H1 (cell line): ENCODE results near the gene BRD2. TPM values are rescaled to one million over a fixed set of nuclear protein-coding genes. Genes with fewer than 3 reads are reported as not detected.

Source experiments
- CTCF ChIA-PET: fragments of 300-600 bp; sonication (Branson Sonifier 250); formaldehyde crosslinking; loops from one replicate; lab custom pipeline; 2021; ENCODE audit not compliant: partially characterized antibody; lab: Charles Lee
- POLR2A ChIA-PET: fragments of 300-600 bp; sonication (Branson Sonifier 250); formaldehyde crosslinking; loops from one replicate; lab custom pipeline; 2021; ENCODE audit warnings: inconsistent platforms; ENCODE audit not compliant: partially characterized antibody; lab: Charles Lee
- DNase-seq, 2 experiments: peaks; one replicate each; pipeline versions ENCODE4 v3.0.0 to v3.0.0-alpha.2; 2010 to 2022; ENCODE audit warnings: low spot score in 2 of 2, low read depth in 1 of 2, mixed read lengths in 1 of 2
- FAIRE-seq: peaks from 2 replicates; lab custom pipeline; 2011; peaks lifted over from hg19 to GRCh38; lab: Jason Lieb, UNC
- H2AFZ ChIP-seq: 2 replicates; pipeline ENCODE4 v1.8.1; 2012; ENCODE audit warnings: low read length, inconsistent platforms
- H2AK5ac ChIP-seq: 2 replicates; pipeline ENCODE4 v1.6.1; 2013; ENCODE audit warnings: low read depth, low read length
- H2BK120ac ChIP-seq: replicated peaks from 2 replicates; pipeline ENCODE3; 2013; ENCODE audit warnings: low read depth, low read length, inconsistent platforms
- H2BK12ac ChIP-seq: 2 replicates; pipeline ENCODE4 v1.6.1; 2013; ENCODE audit warnings: low read depth, low read length
- H2BK15ac ChIP-seq: 2 replicates; pipeline ENCODE4 v1.6.1; 2013; ENCODE audit warnings: low read length
- H2BK20ac ChIP-seq: 2 replicates; pipeline ENCODE4 v1.6.1; 2013; ENCODE audit warnings: low read length
- H2BK5ac ChIP-seq: 2 replicates; pipeline ENCODE4 v1.6.1; 2013; ENCODE audit warnings: low read depth, low read length
- H3K14ac ChIP-seq: 2 replicates; pipeline ENCODE4 v1.6.1; 2013; ENCODE audit warnings: inconsistent platforms; ENCODE audit not compliant: insufficient read length
- H3K18ac ChIP-seq: 2 replicates; pipeline ENCODE4 v1.6.1; 2013; ENCODE audit warnings: low read length; ENCODE audit errors: extremely low read depth
- H3K23ac ChIP-seq: 2 replicates; pipeline ENCODE4 v1.6.1; 2013; ENCODE audit warnings: inconsistent platforms; ENCODE audit not compliant: insufficient read length
- H3K23me2 ChIP-seq: 2 replicates; pipeline ENCODE4 v1.6.1; 2013; ENCODE audit warnings: low read depth, low read length
- H3K27ac ChIP-seq: 2 replicates; pipeline ENCODE4 v1.6.1; 2011; ENCODE audit warnings: low read depth, low read length, inconsistent platforms
- H3K27me3 ChIP-seq, 4 experiments: replicated peaks in 1 of 4; 1 replicate in 1 of 4; 2 replicates in 3 of 4; pipeline versions ENCODE4 v1.6.1 to v1.8.1; 2011 to 2013; ENCODE audit warnings: low read length in 3 of 4, mild to moderate bottlenecking in 3 of 4, inconsistent platforms in 2 of 4, mixed read lengths in 2 of 4, moderate library complexity in 1 of 4; ENCODE audit not compliant: control insufficient read depth in 3 of 4, insufficient read depth in 3 of 4; ENCODE audit errors: extremely low read depth in 1 of 4
- H3K36me3 ChIP-seq, 4 experiments: 2 replicates each; pipeline versions ENCODE4 v1.6.1 to v1.8.1; 2011 to 2013; ENCODE audit warnings: mild to moderate bottlenecking in 4 of 4, low read length in 3 of 4, moderate library complexity in 2 of 4, control low read depth in 1 of 4, inconsistent platforms in 1 of 4; ENCODE audit not compliant: insufficient read depth in 4 of 4, control insufficient read depth in 2 of 4
- H3K4ac ChIP-seq: replicated peaks from 2 replicates; pipeline ENCODE3; 2013; ENCODE audit warnings: low read length, low read depth, mixed read lengths, inconsistent platforms; ENCODE audit not compliant: insufficient read length
- H3K4me1 ChIP-seq, 4 experiments: replicated peaks in 1 of 4; 1 replicate in 1 of 4; 2 replicates in 3 of 4; pipeline versions ENCODE4 v1.6.1 to v1.8.1; 2011 to 2013; ENCODE audit warnings: low read length in 3 of 4, inconsistent platforms in 2 of 4, mixed read lengths in 1 of 4; ENCODE audit not compliant: insufficient read depth in 4 of 4, control insufficient read depth in 3 of 4
- H3K4me2 ChIP-seq, 2 experiments: 2 replicates each; pipeline versions ENCODE4 v1.6.1 to v1.8.1; 2011 to 2013; ENCODE audit warnings: low read depth in 2 of 2, low read length in 2 of 2, control low read depth in 1 of 2, inconsistent platforms in 1 of 2, mild to moderate bottlenecking in 1 of 2; ENCODE audit not compliant: insufficient read depth in 1 of 2
- H3K4me3 ChIP-seq, 4 experiments: fragments of 200-600, 300-600 bp in 1 of 4; sonication (generic), shearing (Covaris generic), sonication (Bioruptor Twin) in 1 of 4; 2 replicates each; pipeline versions ENCODE4 v1.5.1 to v1.8.1; 2011 to 2016; ENCODE audit warnings: low read length in 4 of 4, low read depth in 3 of 4, control low read depth in 2 of 4, inconsistent platforms in 2 of 4, mild to moderate bottlenecking in 2 of 4, mixed read lengths in 1 of 4, moderate library complexity in 1 of 4; ENCODE audit not compliant: insufficient read depth in 2 of 4; ENCODE audit errors: extremely low read depth in 1 of 4
- H3K56ac ChIP-seq: replicated peaks from 2 replicates; pipeline ENCODE3; 2013; ENCODE audit warnings: low read depth, mild to moderate bottlenecking, mixed read lengths, low read length, inconsistent platforms; ENCODE audit not compliant: insufficient read length
- H3K79me1 ChIP-seq: 2 replicates; pipeline ENCODE4 v1.6.1; 2013; ENCODE audit warnings: low read depth, low read length, control low read depth
- H3K79me2 ChIP-seq, 2 experiments: 2 replicates each; pipeline versions ENCODE4 v1.6.1 to v1.8.1; 2012 to 2013; ENCODE audit warnings: low read length in 2 of 2, mild to moderate bottlenecking in 2 of 2, inconsistent platforms in 1 of 2; ENCODE audit not compliant: insufficient read depth in 2 of 2, control insufficient read depth in 1 of 2
- H3K9ac ChIP-seq, 4 experiments: replicated peaks in 1 of 4; 1 replicate in 1 of 4; 2 replicates in 3 of 4; pipeline versions ENCODE4 v1.6.1 to v1.8.1; 2011 to 2013; ENCODE audit warnings: low read depth in 3 of 4, low read length in 3 of 4, control low read depth in 2 of 4, mild to moderate bottlenecking in 2 of 4, moderate library complexity in 2 of 4, inconsistent platforms in 1 of 4; ENCODE audit errors: extremely low read depth in 1 of 4
- H3K9me3 ChIP-seq, 2 experiments: 2 replicates each; pipeline versions ENCODE4 v1.6.1 to v1.8.1; 2012 to 2013; ENCODE audit warnings: mild to moderate bottlenecking in 2 of 2, moderate library complexity in 2 of 2, control low read depth in 1 of 2, inconsistent platforms in 1 of 2, low read depth in 1 of 2, low read length in 1 of 2, mixed read lengths in 1 of 2; ENCODE audit not compliant: insufficient read depth in 2 of 2
- H4K20me1 ChIP-seq, 2 experiments: replicated peaks in 1 of 2; 2 replicates each; pipeline versions ENCODE3 to v1.8.1; 2011 to 2013; ENCODE audit warnings: inconsistent platforms in 2 of 2, low read length in 2 of 2, mild to moderate bottlenecking in 1 of 2; ENCODE audit not compliant: insufficient read depth in 2 of 2, control insufficient read depth in 1 of 2
- H4K5ac ChIP-seq: 2 replicates; pipeline ENCODE4 v1.6.1; 2013; ENCODE audit warnings: low read length, low read depth, mixed read lengths, inconsistent platforms; ENCODE audit not compliant: insufficient read length
- H4K8ac ChIP-seq: 2 replicates; pipeline ENCODE4 v1.8.0; 2013; ENCODE audit warnings: mild to moderate bottlenecking, moderate library complexity, low read length, inconsistent platforms; ENCODE audit not compliant: insufficient read depth; ENCODE audit errors: extremely low read depth
- H4K91ac ChIP-seq: replicated peaks from 2 replicates; pipeline ENCODE3; 2013; ENCODE audit warnings: low read length, mixed read lengths, inconsistent platforms; ENCODE audit not compliant: insufficient read length
- CBX5 ChIP-seq: fragments of 300-800, 300-1000 bp; sonication (generic); IDR thresholded peaks from 2 replicates; pipeline ENCODE4 v1.7.1; 2016; ENCODE audit warnings: antibody characterized with exemption, low read length, low read depth
- NRF1 ChIP-seq: IDR thresholded peaks from 2 replicates; pipeline ENCODE4 v1.6.1; 2011; ENCODE audit warnings: mild to moderate bottlenecking, low read depth, low read length, improper control_type of control experiment
- PHF8 ChIP-seq: fragments of 200-600 bp; sonication (generic); conservative IDR thresholded peaks from 2 replicates; pipeline ENCODE4 v1.7.1; 2012; ENCODE audit warnings: low read depth, mild to moderate bottlenecking, inconsistent platforms, low read length, moderate library complexity
- RBBP5 ChIP-seq: IDR thresholded peaks from 2 replicates; pipeline ENCODE4 v1.7.1; 2012; ENCODE audit warnings: low read depth, mild to moderate bottlenecking, inconsistent platforms, low read length, moderate library complexity, borderline replicate concordance
- WGBS, 2 experiments: shearing (Covaris generic) in 1 of 2; methylation state at CpG; one replicate each; pipeline versions ENCODE4 v1.1.6 to v1.1.7; 2013 to 2015; ENCODE audit warnings: low lambda C conversion rate in 2 of 2, mixed read lengths in 2 of 2, inconsistent platforms in 1 of 2, low coverage in 1 of 2, missing lambda C conversion rate in 1 of 2; ENCODE audit not compliant: insufficient replicate concordance in 2 of 2, insufficient coverage in 1 of 2, insufficient read length in 1 of 2; ENCODE audit errors: extremely low coverage in 1 of 2, missing lambda C conversion rate in 1 of 2; 5-methylcytosine and 5-hydroxymethylcytosine counted together
- polyA plus RNA-seq, 7 experiments: library from polyadenylated mRNA; depleted of rRNA in 3 of 7; stranded (reverse) in 5 of 7; unstranded in 2 of 7; fragments of >200 nt in 5 of 7; fragments of 200-250 nt in 2 of 7; gene quantifications; 1 replicate in 5 of 7; 2 replicates in 1 of 7; 4 replicates in 1 of 7; pipeline versions ENCODE4 v1.2.1 to v1.2.3, GENCODE V29; 2011 to 2013; ENCODE audit warnings: missing spikeins in 2 of 7, mixed read lengths in 2 of 7
- total RNA-seq: library from RNA; stranded (reverse); fragmentation: NEBNext Ultra II Directional; extraction: Animal tissue kit (Norgen Biotek cat#: 25700); gene quantifications from 2 replicates; pipeline ENCODE4 v1.2.1, GENCODE V29; 2021

The BRD2 gene
- total and polyA plus RNA-seq, 2 of the 8 experiments (the other 6 are each of a cell fraction or from before 2014, with no cell fraction given) = 132 to 185 TPM

- H2AFZ ChIP-seq = no peak overlapping the region
- FAIRE-seq (no peak), DNase-seq (no peak)
- WGBS, 2 experiments = 85% methylated on average over 4 of the region's 4 CpGs; no CpG with 5 or more reads in 1 of the 2 experiments
- H4K8ac ChIP-seq = no peak overlapping the region
- H4K20me1 ChIP-seq = no peaks in the 10 kb centered on the region
- H3K79me1 ChIP-seq = no peaks in the 10 kb centered on the region
- H2AK5ac ChIP-seq = no peak overlapping the region
- no peak overlapping the region for H3K4ac ChIP-seq
- no peaks in the 10 kb centered on the region for H3K9me3 ChIP-seq
- no peak overlapping the region for H3K18ac ChIP-seq
- no peaks in the 10 kb centered on the region for H3K36me3 ChIP-seq
- H2BK20ac ChIP-seq = no peak overlapping the region
- no peak overlapping the region for H3K23ac ChIP-seq
- no peak overlapping the region for H3K4me2 ChIP-seq
- no peaks in the 10 kb centered on the region for H3K23me2 ChIP-seq
- no peak overlapping the region for H2BK120ac ChIP-seq
- H3K27me3 ChIP-seq = no peaks in the 10 kb centered on the region
- no peak overlapping the region for H3K56ac ChIP-seq
- H3K14ac ChIP-seq = no peak overlapping the region
- H3K79me2 ChIP-seq = no peaks in the 10 kb centered on the region
- no peak overlapping the region for H3K4me3 ChIP-seq
- no peak overlapping the region for H2BK12ac ChIP-seq
- no peak overlapping the region for H4K5ac ChIP-seq
- CTCF ChIA-PET = interaction anchor here (1.0 to 8.2 kb wide), 6 partner anchors 66 to 156 kb away, joined by 4 to 118 read pairs (median 24); no protein-coding TSS in a partner anchor
- no peak overlapping the region for H3K27ac ChIP-seq
- POLR2A ChIA-PET = interaction anchor here (0.6 to 1.3 kb wide), 2 partner anchors 63 to 67 kb away, joined by 3 to 4 read pairs; no protein-coding TSS in a partner anchor
- no peak overlapping the region for H2BK5ac ChIP-seq
- no peak overlapping the region for H2BK15ac ChIP-seq
- H3K9ac ChIP-seq = no peak overlapping the region
- H4K91ac ChIP-seq = no peak overlapping the region
- H3K4me1 ChIP-seq = peaks cover 0 to 4% (median 1%) of the 10 kb centered on the region in 4 experiments; a peak in 2 of 7 replicates
- TF ChIP-seq RBBP5 (no peak), NRF1 (no peak), PHF8 (no peak), CBX5 (no peak)
These were observed 48.6 kb downstream of the BRD2 start for GRCh38 chr6:33017018-33017417.
